Dermis blood vessel endothelial cell (primary cell): ENCODE data around the gene AGFG1. TPM values are rescaled to one million over a fixed set of nuclear protein-coding genes. Genes with fewer than 3 reads are reported as not detected.
"Not testable (repeated sequence)": the region's sequence is repeated elsewhere in the genome, so short reads cannot be mapped to it uniquely, and the experiment has no call there.

ENCODE experiments used
- DNase-seq: peaks from one replicate; pipeline ENCODE4 v3.0.0; 2010
- total RNA-seq: library from RNA; depleted of rRNA; stranded (reverse); fragments of >200 nt; gene quantifications from 2 replicates; pipeline ENCODE4 v1.2.3, GENCODE V29; 2014

Gene AGFG1
- total RNA-seq, 1 donor from 2014 or later, result 45.9 TPM

DNA sequence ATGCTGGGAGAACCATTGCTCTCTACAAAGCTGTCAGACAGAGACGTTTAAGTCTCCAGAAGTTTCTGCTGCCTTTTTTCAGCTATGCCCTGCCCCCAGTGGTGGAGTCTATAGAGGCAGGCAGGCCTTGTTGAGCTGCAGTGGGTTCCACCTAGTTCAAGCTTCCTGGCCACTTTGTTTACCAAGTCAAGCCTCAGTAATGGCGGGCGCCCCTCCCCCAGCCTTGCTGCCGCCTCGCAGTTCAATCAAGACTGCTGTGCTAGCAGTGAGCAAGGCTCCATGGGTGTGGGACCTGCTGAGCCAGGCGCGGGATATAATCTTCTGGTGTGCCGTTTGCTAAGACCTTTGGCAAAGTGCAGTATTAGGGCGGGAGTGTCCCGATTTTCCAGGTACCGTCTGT, 74.0 kb downstream of the AGFG1 start:
- no peak for DNase-seq

DNA sequence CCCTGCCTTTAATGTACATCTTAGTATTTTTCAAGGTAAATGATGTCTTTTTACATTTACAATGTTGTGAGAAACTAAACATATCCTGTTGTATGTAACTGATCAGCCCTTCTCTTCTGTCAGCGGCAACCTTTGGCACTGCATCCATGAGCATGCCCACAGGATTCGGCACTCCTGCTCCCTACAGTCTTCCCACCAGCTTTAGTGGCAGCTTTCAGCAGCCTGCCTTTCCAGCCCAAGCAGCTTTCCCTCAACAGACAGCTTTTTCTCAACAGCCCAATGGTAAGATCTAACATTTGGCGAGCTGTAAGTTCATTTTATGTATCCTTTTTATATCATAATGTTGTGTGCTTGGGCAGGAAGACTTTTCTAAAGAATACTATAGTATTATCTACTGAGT, 79.9 kb downstream of the AGFG1 start:
- no peak for DNase-seq

- no peak for DNase-seq
These were observed 90.6 kb downstream of the AGFG1 start for GRCh38 chr2:227562581-227562980.

DNA sequence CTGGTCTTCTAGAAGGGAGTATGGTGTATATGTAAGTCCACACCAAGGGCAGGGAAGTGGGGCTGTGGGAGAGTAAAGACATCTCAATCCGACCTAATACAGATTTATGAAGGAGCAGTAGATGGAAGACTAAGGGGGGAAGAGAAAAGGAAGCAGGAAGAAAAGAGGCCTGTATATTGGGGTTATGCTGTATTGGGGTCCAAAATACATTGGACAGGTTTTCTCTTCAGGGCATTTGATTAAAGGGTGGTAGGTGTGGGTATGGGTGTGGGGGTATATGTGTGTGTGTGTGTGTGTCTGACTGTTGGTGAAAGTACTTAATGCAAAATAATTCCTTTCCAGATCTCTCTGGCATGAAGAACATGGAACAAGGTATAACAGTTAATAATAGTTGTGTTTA, 93.1 kb downstream of the AGFG1 start:
- DNase-seq, result no peak

DNA sequence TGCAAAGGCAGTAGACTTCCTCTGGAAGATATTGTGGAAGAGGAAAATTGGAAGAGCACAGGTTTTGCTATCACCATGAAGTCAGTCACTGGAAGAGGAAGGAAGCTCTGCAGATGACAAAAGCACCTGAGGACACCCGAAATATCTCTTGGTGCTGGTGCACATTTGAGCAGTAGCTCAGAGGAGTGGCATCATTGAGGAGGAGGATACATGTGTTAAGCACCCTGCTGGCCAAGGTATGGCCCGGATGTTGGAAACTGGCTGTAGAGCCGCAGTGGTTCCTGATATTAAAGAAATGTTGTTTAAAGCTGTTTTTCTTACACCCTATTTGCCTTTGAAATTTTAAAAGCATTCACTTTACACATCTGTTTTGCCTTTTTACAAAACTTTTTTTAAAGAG, 94.1 kb downstream of the AGFG1 start:
- no peak for DNase-seq

GRCh38 chr2:227568852-227569169, 96.9 kb downstream of the AGFG1 start:
- DNase-seq, result no peak

DNA sequence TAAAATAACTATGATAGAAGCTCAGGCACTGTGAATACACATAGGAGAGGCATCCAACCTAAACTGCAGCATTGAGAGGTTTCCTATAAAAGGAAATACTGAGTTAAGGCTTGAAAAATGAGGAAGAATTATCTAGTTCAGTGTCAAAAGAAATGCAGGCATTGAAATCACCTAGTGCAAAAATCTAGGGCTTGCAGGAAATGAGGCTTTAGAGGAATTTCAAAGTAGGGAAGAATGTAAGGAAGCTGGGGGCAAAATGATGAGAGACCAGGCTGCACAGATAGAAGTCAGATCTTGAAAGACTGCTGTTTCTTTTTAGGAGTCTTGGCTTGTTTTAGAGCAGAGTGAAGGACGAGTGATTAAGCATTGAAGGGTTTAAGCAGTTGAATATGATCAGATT, 98.7 kb downstream of the AGFG1 start:
- no peak for DNase-seq

DNA sequence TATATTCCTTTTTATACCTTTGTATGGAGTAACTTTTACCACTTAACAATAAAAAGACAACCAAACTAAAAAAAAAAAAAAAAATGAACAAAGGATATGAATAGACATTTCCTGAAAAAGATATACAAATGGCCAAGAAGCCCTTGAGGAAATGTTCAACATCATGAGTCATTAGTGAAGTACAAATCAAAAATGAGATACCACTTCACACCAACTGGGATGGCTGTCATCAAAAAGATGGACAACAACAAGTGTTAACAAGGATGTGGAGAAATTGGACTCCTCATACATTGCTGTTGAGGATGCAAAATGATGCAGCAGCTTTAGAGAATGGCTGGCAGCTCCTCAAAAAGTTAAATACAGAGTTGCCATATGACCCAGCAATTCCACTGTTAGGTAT, 104.2 kb downstream of the AGFG1 start:
- peak; percentile 51 for DNase-seq

GRCh38 chr2:227576812-227577211, 104.9 kb downstream of the AGFG1 start:
- DNase-seq, result no peak

- no peak for DNase-seq
These were observed 105.6 kb downstream of the AGFG1 start for GRCh38 chr2:227577555-227577954.

- DNase-seq, result no peak
These were observed 106.7 kb downstream of the AGFG1 start for GRCh38 chr2:227578642-227579041.

DNA sequence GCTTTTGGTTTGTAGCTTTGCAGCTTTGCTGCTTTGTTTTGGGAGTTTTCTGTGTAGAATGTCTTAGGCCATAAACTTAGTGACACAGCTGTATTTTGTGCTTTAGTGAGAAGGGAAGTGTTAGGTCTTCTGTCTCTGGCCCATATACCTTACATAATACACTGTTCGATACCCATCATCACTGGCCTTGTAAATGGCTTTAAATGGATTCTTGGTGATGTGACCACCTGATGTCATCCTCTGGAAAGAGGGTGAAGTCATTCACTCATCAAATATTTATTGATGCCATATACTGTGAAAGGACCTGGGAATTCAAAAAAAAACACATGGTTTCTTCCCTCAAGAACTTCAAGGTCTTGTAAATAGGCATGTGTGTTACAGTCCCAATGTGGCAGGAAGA, 107.8 kb downstream of the AGFG1 start:
- no peak for DNase-seq

DNA sequence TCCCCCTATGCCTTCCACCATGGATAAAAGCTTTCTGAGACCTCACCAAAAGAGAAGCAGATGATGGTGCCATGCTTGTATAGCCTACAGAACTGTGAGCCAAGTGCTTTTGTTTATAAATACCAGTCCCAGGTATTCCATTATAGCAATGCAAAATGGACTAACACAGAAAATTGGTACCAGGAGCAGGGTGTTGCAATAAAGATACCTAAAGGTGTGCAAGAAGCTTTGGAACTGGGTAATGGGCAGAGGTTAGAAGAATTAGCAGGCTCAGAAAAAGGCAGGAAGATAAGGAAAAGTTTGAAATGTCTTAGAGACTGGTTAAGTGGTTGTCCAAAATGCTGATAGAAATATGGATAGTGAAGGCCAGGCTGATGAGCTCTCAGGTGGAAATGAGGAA, 110.4 kb downstream of the AGFG1 start:
- DNase-seq, result no peak

DNA sequence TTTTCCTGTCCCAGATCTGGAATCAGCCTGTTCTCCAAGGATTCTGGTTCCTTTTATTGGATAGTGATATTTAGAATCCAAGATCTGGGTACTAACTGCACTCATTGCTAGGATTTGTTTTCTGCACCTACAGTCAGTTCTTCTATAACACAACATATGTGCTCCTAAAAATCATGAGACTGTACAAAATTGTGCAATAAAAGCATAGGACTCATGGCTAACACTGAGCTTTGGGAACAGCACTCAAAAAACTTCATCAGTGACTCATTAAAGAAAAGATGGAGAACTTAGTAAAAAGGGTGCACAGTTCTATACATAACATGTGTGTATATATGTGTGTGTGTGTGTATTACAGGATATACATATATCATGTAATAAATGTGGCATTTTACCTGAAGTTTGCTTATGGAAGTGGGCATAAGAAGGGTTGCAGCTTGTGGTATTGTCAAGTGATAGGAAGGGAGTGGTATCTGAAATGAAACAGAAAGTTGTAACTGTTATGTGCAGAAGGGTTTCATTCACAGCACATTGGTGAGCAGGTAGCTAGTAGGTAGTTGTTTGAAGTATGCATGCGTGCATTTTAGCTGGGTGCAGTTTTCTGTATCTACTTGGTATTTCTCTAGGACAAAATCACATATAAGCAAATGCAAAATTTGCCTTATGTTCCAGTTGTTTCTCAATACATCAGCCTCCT, 120.9 kb downstream of the AGFG1 start:
- no peak for DNase-seq

GRCh38 chr2:227595797-227596196, 123.8 kb downstream of the AGFG1 start:
- no peak for DNase-seq

GRCh38 chr2:227597036-227597435, 125.1 kb downstream of the AGFG1 start:
- no peak for DNase-seq

GRCh38 chr2:227597998-227598397, 126.0 kb downstream of the AGFG1 start:
- DNase-seq, result no peak

DNA sequence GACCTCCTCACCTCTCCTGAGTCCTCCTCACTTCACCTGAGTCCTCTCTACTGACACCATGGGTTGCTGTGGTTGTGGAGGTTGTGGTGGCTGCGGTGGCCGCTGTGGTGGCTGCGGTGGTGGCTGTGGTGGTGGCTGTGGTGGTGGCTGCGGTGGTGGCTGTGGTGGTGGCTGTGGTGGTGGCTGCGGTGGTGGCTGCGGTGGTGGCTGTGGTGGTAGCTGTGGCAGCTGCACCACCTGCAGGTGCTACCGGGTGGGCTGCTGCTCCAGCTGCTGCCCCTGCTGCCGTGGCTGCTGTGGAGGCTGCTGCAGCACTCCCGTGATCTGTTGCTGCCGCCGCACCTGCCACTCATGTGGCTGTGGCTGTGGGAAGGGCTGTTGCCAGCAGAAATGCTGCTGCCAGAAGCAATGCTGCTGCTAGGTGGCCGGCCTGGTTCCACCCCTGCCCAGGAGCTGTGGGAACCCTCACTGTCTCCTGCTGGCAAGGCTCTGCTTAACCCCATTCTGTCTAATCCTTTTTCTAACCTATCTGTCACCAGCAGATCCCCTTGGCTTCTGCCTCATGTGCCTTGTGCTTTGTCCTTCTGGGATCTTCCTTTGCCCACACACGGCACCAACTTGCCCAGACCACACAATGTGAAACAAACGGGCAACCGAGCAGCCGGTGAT, 127.0 kb downstream of the AGFG1 start, which contains the start of gene SCYGR2:
SCYGR2 (plus strand) TSS at position 59 of the 669 bp plus-strand sequence; CDS start at position 59, 0 bp downstream.
- DNase-seq, result not testable (repeated sequence)

DNA sequence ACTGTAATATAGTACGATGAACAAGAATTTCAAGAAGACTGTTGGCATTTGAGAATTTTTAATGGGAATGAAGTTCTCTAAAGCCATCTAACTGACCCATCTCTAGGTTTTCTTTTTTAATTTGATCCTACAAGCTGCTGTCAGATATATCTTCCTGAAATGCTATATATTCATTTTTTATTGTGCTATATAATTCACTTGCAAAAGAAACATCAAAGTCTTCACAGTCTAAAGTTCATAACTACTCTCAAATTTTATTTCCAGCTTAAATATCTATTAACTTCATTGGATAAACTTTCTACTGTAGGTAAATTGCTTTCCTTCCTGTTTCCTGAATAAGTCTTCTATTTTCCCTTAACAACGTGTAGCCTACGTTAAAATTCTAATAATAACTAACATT, 130.4 kb downstream of the AGFG1 start:
- no peak for DNase-seq

- no peak for DNase-seq
These were observed 134.5 kb downstream of the AGFG1 start for GRCh38 chr2:227606476-227606875.

DNA sequence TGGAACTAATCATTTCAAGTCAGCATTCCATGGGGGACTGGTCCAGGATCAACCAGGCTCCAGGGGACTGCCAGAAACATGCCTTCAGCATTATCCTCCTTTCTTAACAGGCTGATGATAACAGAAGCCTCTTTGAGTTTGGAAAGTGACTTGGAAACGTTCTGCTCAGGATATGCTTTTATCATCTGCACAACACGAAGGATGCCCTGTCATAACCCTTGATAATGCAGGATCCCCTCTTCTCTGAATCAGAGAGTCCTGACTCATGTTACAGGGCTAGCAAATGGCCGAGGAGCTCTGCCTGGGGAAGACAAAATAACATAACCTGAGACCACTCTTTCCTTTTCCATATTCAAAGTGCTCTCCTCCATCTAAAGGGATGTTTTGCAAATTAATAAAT, 136.0 kb downstream of the AGFG1 start:
- no peak for DNase-seq

DNA sequence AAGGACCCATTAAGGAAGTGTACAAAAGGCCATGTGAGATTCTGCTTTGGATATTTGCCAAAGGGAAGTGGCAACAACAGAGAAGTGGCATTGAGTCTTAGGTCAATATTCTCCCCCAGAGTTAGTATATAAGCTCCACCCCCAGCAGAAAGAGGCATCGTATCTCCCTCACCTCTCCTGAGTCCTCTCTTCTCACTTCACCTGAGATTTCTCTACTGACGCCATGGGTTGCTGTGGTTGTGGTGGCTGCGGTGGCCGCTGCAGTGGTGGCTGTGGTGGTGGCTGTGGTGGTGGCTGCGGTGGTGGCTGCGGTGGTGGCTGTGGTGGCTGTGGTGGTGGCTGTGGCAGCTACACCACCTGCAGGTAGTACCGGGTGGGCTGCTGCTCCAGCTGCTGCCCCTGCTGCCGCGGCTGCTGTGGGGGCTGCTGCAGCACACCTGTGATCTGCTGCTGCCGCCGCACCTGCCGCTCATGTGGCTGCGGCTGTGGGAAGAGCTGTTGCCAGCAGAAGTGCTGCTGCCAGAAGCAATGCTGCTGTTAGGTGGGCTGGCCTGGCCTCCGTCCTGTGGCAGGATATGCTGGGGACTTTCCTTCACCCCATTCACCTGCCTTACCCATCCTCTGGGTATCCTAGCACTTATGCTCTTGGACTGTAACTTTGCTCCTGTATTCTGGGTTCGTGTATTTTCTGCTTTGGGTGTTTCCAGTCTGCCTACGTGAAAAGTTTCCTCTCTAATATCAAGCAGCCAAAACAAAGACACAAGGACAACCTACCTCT, 136.8 kb downstream of the AGFG1 start:
- DNase-seq, result no peak

DNA sequence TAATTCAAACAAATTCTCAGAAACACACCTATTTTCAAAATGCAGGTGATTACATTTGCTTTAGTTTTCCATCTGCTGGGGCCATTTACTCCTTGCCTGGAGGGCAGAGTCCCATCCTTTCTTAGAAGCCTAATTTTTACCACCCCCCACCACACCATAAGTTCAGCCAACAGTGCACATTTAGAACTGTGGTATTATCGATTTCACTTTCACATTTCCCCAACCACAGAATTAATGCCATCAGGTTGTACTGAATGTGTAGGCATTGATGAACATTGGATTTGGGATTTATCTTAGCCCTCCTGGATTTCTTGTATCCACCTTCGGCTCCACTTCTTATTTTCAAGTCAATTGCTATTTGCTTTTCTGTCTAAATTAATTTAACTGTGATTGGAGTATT, 138.2 kb downstream of the AGFG1 start:
- no peak for DNase-seq
